Glomerular endothelial cell (primary cell): ENCODE measurements around the gene SLC25A34. TPM values are rescaled to one million over a fixed set of nuclear protein-coding genes. Genes with fewer than 3 reads are reported as not detected.

Source experiments
- DNase-seq: peaks from one replicate; pipeline ENCODE4 v3.0.0-alpha.2; 2011; ENCODE audit warnings: low read depth, low spot score; ENCODE audit errors: extremely low read depth
- total RNA-seq: library from RNA; depleted of rRNA; stranded (reverse); fragments of >200 nt; gene quantifications from 2 replicates; pipeline ENCODE4 v1.2.3, GENCODE V29; 2015

The SLC25A34 gene
- total RNA-seq, 1 donor from 2014 or later, result 0.53 TPM

- DNase-seq, result no peak
Observed at GRCh38 chr1:15748690-15749398, 12.8 kb downstream of the SLC25A34 start.

- peak; percentile 81 for DNase-seq
Observed at GRCh38 chr1:15749399-15750291, 13.6 kb downstream of the SLC25A34 start.

DNA sequence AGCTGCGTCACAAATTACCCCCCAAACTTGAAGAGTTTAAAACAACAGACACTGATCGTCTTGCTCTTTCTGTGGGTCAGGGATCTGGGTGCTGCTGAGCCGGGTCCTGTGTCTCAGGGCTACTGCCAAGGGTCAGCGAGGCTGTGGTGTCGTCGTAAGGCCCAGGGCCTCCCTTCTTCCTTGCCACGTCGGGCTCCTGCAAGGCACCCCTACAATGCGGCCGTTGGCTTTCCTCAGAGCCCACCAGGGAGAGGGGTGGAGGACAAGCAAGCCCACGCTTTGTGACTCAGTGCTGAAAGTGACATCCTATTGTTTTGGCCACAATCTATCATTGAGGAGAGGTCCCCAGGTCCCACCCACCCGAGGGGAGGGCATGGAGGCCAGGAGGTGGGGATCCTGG is 14.9 kb downstream of the SLC25A34 start:
- no peak for DNase-seq

DNA sequence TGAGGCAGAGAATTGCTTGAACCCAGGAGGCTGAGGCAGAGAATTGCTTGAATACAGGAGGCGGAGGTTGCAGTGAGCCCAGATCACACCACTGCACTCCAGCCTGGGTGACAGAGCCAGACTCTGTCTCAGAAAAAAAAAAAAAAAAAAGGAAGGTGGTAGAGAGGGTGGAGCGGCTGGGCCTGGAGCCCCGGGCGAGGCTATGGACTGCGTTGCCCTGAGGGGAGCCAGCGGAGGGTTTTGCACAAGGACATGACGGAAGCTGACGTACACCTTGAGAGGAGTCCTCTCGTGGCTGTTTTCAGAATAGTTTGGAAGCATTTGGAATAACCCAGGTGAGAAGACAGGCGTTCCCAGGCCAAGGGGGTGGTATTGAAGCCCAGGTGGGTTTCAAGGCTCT is 15.7 kb downstream of the SLC25A34 start:
- no peak for DNase-seq

- DNase-seq, result no peak
Observed at GRCh38 chr1:15753776-15754175, 17.7 kb downstream of the SLC25A34 start.

DNA sequence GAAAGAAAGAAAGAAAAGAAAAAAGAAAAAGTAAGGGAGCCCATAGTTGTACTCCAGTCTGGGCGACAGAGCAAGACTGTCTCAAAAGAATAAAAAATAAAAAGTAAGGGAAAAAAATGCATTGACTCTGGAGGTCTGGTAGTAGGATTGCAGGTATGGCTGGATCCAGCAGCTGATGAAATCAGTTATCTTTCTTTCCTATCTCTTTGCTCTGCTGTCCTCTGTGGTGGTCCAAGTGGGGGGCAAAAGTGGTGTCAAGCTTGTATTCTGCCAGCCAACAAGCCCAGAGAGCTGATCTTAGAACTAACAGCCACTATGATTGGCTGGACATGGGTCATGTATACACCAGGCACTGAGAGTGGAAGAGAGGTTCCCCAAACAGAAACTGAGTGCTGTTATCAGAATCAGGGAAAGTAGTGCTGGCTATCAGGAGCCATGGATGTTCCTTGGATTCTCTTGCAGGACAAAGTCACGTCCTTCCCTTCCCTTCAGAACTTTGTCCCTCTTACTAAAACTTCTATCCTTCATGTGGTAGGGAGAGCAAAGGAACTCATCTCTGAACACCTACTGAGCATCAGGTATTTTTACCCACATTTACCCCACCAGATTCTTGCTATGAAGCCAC is 19.1 kb downstream of the SLC25A34 start:
- DNase-seq, result no peak

GRCh38 chr1:15755646-15756040 is 19.6 kb downstream of the SLC25A34 start:
- no peak for DNase-seq

- DNase-seq, result no peak
Observed at GRCh38 chr1:15756143-15757015, 20.3 kb downstream of the SLC25A34 start.

GRCh38 chr1:15757016-15757543 is 21.0 kb downstream of the SLC25A34 start:
- no peak for DNase-seq

GRCh38 chr1:15757575-15758342 is 21.7 kb downstream of the SLC25A34 start:
- no peak for DNase-seq

GRCh38 chr1:15758343-15758931 is 22.4 kb downstream of the SLC25A34 start, which contains the start of gene FBLIM1:
Gene FBLIM1, plus strand, starts transcription at chr1:15758795. Its CDS starts 6,189 bp downstream, at chr1:15764984.
- DNase-seq, result no peak

GRCh38 chr1:15758953-15759661 is 23.0 kb downstream of the SLC25A34 start:
- DNase-seq, result no peak

DNA sequence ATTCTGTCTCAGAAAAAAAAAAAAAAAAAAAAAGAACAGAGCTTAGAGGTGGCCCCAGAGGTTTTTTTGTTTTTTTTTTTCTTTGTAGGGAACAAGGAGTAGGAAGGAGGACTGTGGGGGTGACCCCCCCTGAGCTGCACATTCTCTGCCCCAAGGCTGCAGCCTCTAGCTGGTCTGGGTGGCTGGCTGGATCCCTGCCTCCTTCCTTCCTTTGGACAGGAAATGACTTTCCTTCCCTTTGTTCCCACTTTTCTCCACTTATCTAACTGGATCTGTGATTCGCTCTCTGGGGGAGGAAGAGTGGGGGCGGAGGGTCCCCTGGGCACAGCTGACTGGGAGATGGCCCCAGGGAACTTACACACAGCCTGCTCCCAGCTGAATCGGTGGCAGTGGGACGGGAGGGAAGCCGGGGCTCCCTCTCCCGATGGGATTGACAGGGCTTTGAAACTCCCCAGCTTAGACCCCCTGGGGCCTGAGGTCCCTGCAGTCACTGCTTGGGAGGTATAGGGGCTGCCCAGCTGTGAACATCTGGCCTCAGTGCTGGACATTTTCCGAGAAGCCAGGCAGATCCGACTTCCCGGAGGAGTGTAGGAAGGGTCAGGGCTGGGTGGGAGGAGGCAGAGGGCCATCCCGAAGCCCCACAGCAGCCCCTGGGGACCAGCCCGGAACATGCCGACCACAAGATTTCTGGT is 24.6 kb downstream of the SLC25A34 start:
- no peak for DNase-seq

- no peak for DNase-seq
Observed at GRCh38 chr1:15761366-15762128, 25.5 kb downstream of the SLC25A34 start.

- DNase-seq, result no peak
Observed at GRCh38 chr1:15762546-15762945, 26.5 kb downstream of the SLC25A34 start.

- no peak for DNase-seq
Observed at GRCh38 chr1:15764269-15764764, 28.3 kb downstream of the SLC25A34 start.

DNA sequence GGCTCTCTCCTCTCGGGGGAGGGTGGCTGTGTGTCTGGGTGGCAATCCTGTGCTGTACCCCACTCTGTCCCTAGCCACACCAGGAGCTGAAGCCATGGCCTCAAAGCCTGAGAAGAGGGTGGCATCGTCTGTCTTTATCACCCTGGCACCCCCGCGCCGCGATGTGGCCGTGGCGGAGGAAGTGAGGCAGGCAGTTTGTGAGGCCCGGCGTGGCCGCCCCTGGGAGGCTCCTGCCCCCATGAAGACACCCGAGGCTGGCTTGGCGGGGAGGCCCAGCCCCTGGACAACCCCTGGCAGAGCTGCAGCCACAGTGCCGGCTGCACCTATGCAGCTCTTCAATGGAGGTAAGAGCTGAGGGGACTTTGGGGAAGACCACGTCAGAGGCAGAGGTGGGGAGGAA is 28.8 kb downstream of the SLC25A34 start:
- no peak for DNase-seq
